ENCODE data around the gene HLA-DRA.

HLA-DRA gene

DNA sequence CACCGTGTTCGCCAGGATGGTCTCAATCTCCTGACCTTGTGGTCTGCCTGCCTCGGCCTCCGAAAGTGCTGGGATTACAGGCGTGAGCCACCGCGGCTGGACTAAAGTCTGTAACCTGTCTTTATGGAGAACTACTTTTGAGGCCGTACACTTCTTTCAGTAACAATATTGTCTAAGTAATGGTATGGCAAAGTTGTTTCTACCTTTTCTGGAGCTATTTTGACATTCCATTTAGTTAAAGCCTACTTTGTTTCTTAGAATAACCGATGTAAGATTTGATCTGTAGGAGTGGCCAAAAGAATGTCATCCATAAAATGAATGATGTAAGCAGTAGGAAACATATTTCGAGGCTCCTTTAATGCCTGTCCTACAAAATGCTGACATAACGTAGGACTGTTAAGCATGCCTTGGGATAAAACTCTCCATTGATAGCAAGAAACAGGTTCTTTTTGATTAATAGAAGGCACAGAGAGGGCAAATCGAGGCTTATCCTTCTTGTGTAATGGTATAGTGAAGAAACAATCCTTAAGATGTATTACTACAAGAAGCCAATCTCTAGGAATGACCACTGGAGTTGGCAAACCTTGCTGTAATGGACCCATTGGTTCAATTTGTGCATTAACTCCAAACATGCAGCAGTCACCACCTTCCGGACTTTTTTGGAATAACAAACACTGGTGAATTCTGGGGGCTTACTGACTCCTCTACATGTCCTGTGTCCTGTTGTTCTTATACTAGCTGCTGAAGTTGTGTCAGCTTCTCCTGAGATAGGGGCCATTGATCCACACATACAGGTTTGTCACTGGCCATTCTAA is 35.9 kb downstream of the HLA-DRA start:
- no peak overlapping the region for H3K27ac ChIP-seq
- no peaks in the 10 kb centered on the region for H3K36me3 ChIP-seq (ENCODE audit: insufficient read depth, low read length)
- H3K9ac ChIP-seq (ENCODE audit: insufficient read length) = no peak overlapping the region
- no peak for DNase-seq (ENCODE audit: low read depth, low spot score)
- TF ChIP-seq EZH2 (IDR thresholded peaks at IDR 0.05) (no peak), POLR2AphosphoS5 (IDR thresholded peaks at IDR 0.05; ENCODE audit: borderline replicate concordance, low read depth, low read length) (no peak)
- H3K9me3 ChIP-seq (ENCODE audit: low read depth, low read length) = no peaks in the 10 kb centered on the region
- H3K4me3 ChIP-seq = no peak overlapping the region

DNA sequence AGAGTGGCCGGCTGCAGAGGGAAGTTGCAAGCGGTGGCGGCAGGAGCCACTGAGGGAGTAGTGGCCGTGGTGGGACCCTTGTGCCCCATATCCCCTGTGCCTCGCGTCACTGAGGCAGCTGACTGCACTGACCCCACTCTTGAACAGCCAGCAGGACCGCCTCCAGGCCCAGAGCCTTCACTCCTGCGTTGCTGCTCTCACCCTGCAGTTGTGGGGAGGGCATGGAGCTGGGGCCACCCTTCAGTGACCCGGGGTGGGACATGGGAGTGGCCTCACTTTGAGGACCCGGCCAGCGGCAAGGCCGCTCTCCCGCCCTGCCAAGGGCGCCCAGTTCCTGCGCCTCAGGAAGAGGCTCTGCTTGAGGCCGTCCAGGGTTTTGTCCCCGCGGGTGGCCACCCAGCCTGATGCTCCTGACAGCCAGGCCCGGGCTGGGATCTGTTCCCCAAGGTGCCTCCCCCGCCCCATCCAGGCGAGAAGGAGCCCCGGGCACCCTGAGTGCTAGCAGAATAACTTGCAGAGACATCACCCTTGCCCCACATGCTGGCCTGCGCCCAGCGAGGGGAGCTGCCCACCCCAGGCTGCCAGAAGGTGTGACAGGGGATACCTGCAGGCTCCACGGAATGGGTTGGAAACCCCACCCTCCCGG is 44.4 kb downstream of the HLA-DRA start:
- Histone ChIP-seq H3K36me3 (ENCODE audit: insufficient read depth, low read length) (no peaks in the 10 kb centered on the region), H3K9me3 (ENCODE audit: low read depth, low read length) (no peaks in the 10 kb centered on the region), H3K4me3 (no peak overlapping the region), H3K27ac (no peak overlapping the region), H3K9ac (ENCODE audit: insufficient read length) (no peak overlapping the region)
- no peak for DNase-seq (ENCODE audit: low read depth, low spot score)
- no peak for TF ChIP-seq FOXP2 (optimal IDR thresholded peaks at IDR 0.05; ENCODE audit: control extremely low read depth, extremely low read length, insufficient read depth)
- no peak for TF ChIP-seq EZH2 (IDR thresholded peaks at IDR 0.05)
- TF ChIP-seq POLR2AphosphoS5 (IDR thresholded peaks at IDR 0.05; ENCODE audit: borderline replicate concordance, low read depth, low read length) = no peak

DNA sequence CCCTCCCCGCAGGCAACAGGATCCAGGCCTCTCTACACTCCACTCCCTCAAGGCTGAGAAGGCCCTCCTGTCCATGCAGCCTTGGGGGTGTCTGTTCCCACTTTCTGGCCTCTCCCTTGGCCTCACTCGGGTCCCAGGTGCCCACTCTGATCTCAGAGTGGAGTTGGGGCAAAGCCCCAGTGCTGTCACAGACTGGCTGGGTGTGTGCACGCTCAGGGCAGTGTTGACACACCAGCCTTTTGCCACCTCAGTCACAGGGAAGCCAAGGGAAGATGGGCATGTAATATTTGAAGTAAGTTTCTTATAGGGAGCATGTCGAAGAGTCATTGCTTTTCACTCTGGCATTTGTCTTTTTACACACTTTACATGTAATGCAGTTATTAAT is 44.9 kb downstream of the HLA-DRA start:
- Histone ChIP-seq H3K36me3 (ENCODE audit: insufficient read depth, low read length) (no peaks in the 10 kb centered on the region), H3K4me3 (no peak overlapping the region), H3K27ac (no peak overlapping the region), H3K9me3 (ENCODE audit: low read depth, low read length) (no peaks in the 10 kb centered on the region), H3K9ac (ENCODE audit: insufficient read length) (no peak overlapping the region)
- DNase-seq (ENCODE audit: low read depth, low spot score) = no peak
- TF ChIP-seq POLR2AphosphoS5 (IDR thresholded peaks at IDR 0.05; ENCODE audit: borderline replicate concordance, low read depth, low read length) = no peak
- TF ChIP-seq EZH2 (IDR thresholded peaks at IDR 0.05) = no peak
- no peak for TF ChIP-seq FOXP2 (optimal IDR thresholded peaks at IDR 0.05; ENCODE audit: control extremely low read depth, extremely low read length, insufficient read depth)

DNA sequence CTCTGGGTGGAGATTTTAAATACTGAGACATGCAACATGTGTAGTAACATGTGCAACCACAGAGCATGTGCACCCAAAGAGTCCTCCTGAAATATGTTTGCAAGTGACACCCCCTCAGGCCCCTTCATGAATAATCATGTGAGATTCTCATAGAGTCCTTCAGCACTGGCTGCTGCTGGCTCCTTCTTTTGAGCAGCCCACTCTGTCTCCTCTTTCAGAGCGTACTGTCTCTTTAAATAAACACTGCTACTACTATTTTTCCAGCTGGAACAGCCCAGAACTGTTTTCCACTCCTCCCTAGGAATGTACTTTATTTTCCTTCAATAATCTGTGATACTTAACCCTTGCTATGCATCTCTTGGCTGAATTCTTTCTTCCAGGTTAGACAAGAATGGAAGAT is 48.4 kb downstream of the HLA-DRA start:
- H3K4me3 ChIP-seq = no peak overlapping the region
- H3K36me3 ChIP-seq (ENCODE audit: insufficient read depth, low read length) = no peaks in the 10 kb centered on the region
- no peak overlapping the region for H3K9ac ChIP-seq (ENCODE audit: insufficient read length)
- H3K9me3 ChIP-seq (ENCODE audit: low read depth, low read length) = no peaks in the 10 kb centered on the region
- TF ChIP-seq POLR2AphosphoS5 (IDR thresholded peaks at IDR 0.05; ENCODE audit: borderline replicate concordance, low read depth, low read length) (no peak), EZH2 (IDR thresholded peaks at IDR 0.05) (no peak), FOXP2 (optimal IDR thresholded peaks at IDR 0.05; ENCODE audit: control extremely low read depth, extremely low read length, insufficient read depth) (no peak)
- no peak overlapping the region for H3K27ac ChIP-seq
- DNase-seq (ENCODE audit: low read depth, low spot score) = no peak

DNA sequence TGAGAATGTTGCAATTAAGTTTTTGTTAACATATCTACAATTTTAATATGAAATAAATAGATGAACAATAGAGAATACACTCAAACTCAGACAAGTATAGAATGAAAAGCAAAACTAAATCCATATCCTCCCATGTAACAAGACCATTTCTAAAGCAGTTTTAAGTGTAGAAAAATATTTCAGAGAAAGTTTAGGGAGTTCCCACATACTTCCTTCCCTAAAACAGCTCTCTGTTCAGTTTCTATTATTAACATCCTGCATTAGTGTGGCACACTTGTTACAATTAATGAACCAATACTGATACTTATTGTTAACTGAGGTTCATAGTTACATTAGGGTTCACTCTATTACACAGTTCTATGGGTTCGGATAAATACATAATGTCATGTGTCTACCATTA is 52.0 kb downstream of the HLA-DRA start:
- H3K36me3 ChIP-seq (ENCODE audit: insufficient read depth, low read length) = no peaks in the 10 kb centered on the region

DNA sequence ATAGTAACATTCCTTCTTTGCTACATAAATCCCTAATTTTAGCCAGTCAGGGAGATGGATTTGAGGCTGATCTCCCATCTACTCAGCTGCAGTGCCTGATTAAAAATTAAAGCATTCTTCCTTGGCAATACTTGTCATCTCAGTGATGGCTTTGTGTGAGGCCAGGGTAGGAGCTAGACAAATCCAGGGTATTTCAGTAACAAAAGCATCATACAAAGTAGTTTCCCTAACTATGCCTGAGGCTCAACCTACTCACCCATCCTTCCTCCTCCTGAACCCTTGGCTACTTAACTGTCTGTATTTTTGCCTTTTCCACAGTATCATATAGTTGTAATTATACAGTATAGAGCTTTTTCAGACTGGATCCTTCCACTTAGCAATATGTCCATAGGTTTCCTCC is 52.7 kb downstream of the HLA-DRA start:
- Histone ChIP-seq H3K9me3 (ENCODE audit: low read depth, low read length) (no peaks in the 10 kb centered on the region), H3K36me3 (ENCODE audit: insufficient read depth, low read length) (no peaks in the 10 kb centered on the region), H3K4me3 (no peak overlapping the region), H3K9ac (ENCODE audit: insufficient read length) (no peak overlapping the region), H3K27ac (no peak overlapping the region)
- no peak for TF ChIP-seq EZH2 (IDR thresholded peaks at IDR 0.05)
- TF ChIP-seq FOXP2 (optimal IDR thresholded peaks at IDR 0.05; ENCODE audit: control extremely low read depth, extremely low read length, insufficient read depth) = no peak
- no peak for TF ChIP-seq POLR2AphosphoS5 (IDR thresholded peaks at IDR 0.05; ENCODE audit: borderline replicate concordance, low read depth, low read length)
- DNase-seq (ENCODE audit: low read depth, low spot score) = no peak

More for the DNA sequence above, 52.0 kb downstream of the HLA-DRA start:
- TF ChIP-seq POLR2AphosphoS5 (IDR thresholded peaks at IDR 0.05; ENCODE audit: borderline replicate concordance, low read depth, low read length) = no peak
- no peak for TF ChIP-seq EZH2 (IDR thresholded peaks at IDR 0.05)
- no peak for TF ChIP-seq FOXP2 (optimal IDR thresholded peaks at IDR 0.05; ENCODE audit: control extremely low read depth, extremely low read length, insufficient read depth)
- no peak for DNase-seq (ENCODE audit: low read depth, low spot score)
- H3K9ac ChIP-seq (ENCODE audit: insufficient read length) = no peak overlapping the region
- no peaks in the 10 kb centered on the region for H3K9me3 ChIP-seq (ENCODE audit: low read depth, low read length)
- no peak overlapping the region for H3K4me3 ChIP-seq
- H3K27ac ChIP-seq = no peak overlapping the region
